GM21367 (cell line): Measurements from ENCODE around the gene BTBD8.

Source experiments
- ATAC-seq: cut with Tn5 transposase; IDR thresholded peaks from one replicate; pipeline ENCODE4 v1.9.1; 2021; ENCODE audit not compliant: unreplicated experiment

Gene BTBD8

GRCh38 chr1:92091625-92092024 is 11.5 kb downstream of the BTBD8 start:
- no peak for ATAC-seq

- ATAC-seq = no peak
Observed at GRCh38 chr1:92094090-92094489, 13.9 kb downstream of the BTBD8 start.

GRCh38 chr1:92094595-92094994 is 14.4 kb downstream of the BTBD8 start:
- ATAC-seq = no peak

- ATAC-seq = no peak
Observed at GRCh38 chr1:92095874-92096273, 15.7 kb downstream of the BTBD8 start.

GRCh38 chr1:92096317-92096716 is 16.2 kb downstream of the BTBD8 start:
- ATAC-seq = no peak

GRCh38 chr1:92105546-92106081 is 25.5 kb downstream of the BTBD8 start:
- no peak for ATAC-seq

- no peak for ATAC-seq
Observed at GRCh38 chr1:92108631-92109030, 28.5 kb downstream of the BTBD8 start.

GRCh38 chr1:92117526-92117925 is 37.4 kb downstream of the BTBD8 start:
- ATAC-seq = no peak

GRCh38 chr1:92118826-92119225 is 38.7 kb downstream of the BTBD8 start:
- no peak for ATAC-seq

GRCh38 chr1:92123868-92124267 is 43.7 kb downstream of the BTBD8 start:
- no peak for ATAC-seq

GRCh38 chr1:92125204-92125603 is 45.1 kb downstream of the BTBD8 start:
- no peak for ATAC-seq

GRCh38 chr1:92126088-92126487 is 45.9 kb downstream of the BTBD8 start:
- ATAC-seq = no peak

GRCh38 chr1:92134331-92134730 is 54.2 kb downstream of the BTBD8 start:
- ATAC-seq = no peak

- no peak for ATAC-seq
Observed at GRCh38 chr1:92136341-92136740, 56.2 kb downstream of the BTBD8 start.

- no peak for ATAC-seq
Observed at GRCh38 chr1:92154934-92155333, 74.8 kb downstream of the BTBD8 start.

- ATAC-seq = no peak
Observed at GRCh38 chr1:92159593-92159992, 79.4 kb downstream of the BTBD8 start.

GRCh38 chr1:92165389-92165788 is 85.2 kb downstream of the BTBD8 start:
- no peak for ATAC-seq

GRCh38 chr1:92167151-92167550 is 87.0 kb downstream of the BTBD8 start:
- ATAC-seq = no peak

- no peak for ATAC-seq
Observed at GRCh38 chr1:92168657-92169056, 88.5 kb downstream of the BTBD8 start.

- no peak for ATAC-seq
Observed at GRCh38 chr1:92169214-92170005, 89.3 kb downstream of the BTBD8 start.

- ATAC-seq = no peak
Observed at GRCh38 chr1:92184632-92185031, 104.5 kb downstream of the BTBD8 start.

- no peak for ATAC-seq
Observed at GRCh38 chr1:92186081-92186480, 105.9 kb downstream of the BTBD8 start.
